Colon (tissue), 2 donors: Measurements from ENCODE around the gene PRL.

Source experiments
- FAIRE-seq: peaks from 2 replicates; lab custom pipeline; 2012; peaks lifted over from hg19 to GRCh38; lab: Jason Lieb, UNC
- donor health status: control.
- donor health status: control.

PRL gene

GRCh38 chr6:22294301-22294700 is 2.5 kb downstream of the PRL start:
- FAIRE-seq, result no peak

- FAIRE-seq, result no peak
Observed at GRCh38 chr6:22290045-22290444, 6.8 kb downstream of the PRL start.

- FAIRE-seq, result no peak
Observed at GRCh38 chr6:22288721-22289120, 8.1 kb downstream of the PRL start.

- FAIRE-seq, result no peak
Observed at GRCh38 chr6:22284666-22285065, 12.2 kb downstream of the PRL start.

GRCh38 chr6:22281341-22282085 is 15.3 kb downstream of the PRL start:
- FAIRE-seq, result no peak

- FAIRE-seq, result no peak
Observed at GRCh38 chr6:22279427-22279826, 17.4 kb downstream of the PRL start.

- no peak for FAIRE-seq
Observed at GRCh38 chr6:22271081-22271480, 25.8 kb downstream of the PRL start.

- no peak for FAIRE-seq
Observed at GRCh38 chr6:22263748-22264147, 33.1 kb downstream of the PRL start.

GRCh38 chr6:22254886-22255285 is 42.0 kb downstream of the PRL start:
- no peak for FAIRE-seq

- FAIRE-seq, result no peak
Observed at GRCh38 chr6:22253955-22254655, 42.7 kb downstream of the PRL start.

GRCh38 chr6:22251348-22251747 is 45.5 kb downstream of the PRL start:
- no peak for FAIRE-seq

GRCh38 chr6:22250486-22250885 is 46.4 kb downstream of the PRL start:
- FAIRE-seq, result no peak

- no peak for FAIRE-seq
Observed at GRCh38 chr6:22249711-22250350, 47.0 kb downstream of the PRL start.

GRCh38 chr6:22248513-22249308 is 48.1 kb downstream of the PRL start:
- FAIRE-seq, result no peak

GRCh38 chr6:22247916-22248482 is 48.8 kb downstream of the PRL start:
- FAIRE-seq, result no peak

- no peak for FAIRE-seq
Observed at GRCh38 chr6:22240025-22240424, 56.8 kb downstream of the PRL start.

GRCh38 chr6:22239261-22239921 is 57.4 kb downstream of the PRL start:
- FAIRE-seq, result no peak

GRCh38 chr6:22238861-22239260 is 58.0 kb downstream of the PRL start:
- no peak for FAIRE-seq

GRCh38 chr6:22237526-22237925 is 59.3 kb downstream of the PRL start:
- FAIRE-seq, result no peak
